Psoas muscle (tissue), 8 donors: ENCODE results near the gene LHPP. TPM values are rescaled to one million over a fixed set of nuclear protein-coding genes. Genes with fewer than 3 reads are reported as not detected.
A peak's percentile ranks its signal among the peaks of the same experiment; 100 is the strongest.

ENCODE experiments used
- ATAC-seq, 4 donors: fragments of 200-7000 bp; cut with Tn5 transposase; one replicate each; pipeline ENCODE4 v1.9.1; 2020; ENCODE audit warnings: moderate library complexity in 3 of 4, mild to moderate bottlenecking in 2 of 4
- DNase-seq, 2 donors: peaks; one replicate each; pipeline ENCODE4 v3.0.0-alpha.2; 2020
- H3K27ac ChIP-seq: fragments of 200-600 bp; one replicate; pipeline ENCODE4 v1.8.0; 2022
- H3K27me3 ChIP-seq, 3 donors: fragments of 200-600 bp in 1 of 3; one replicate each; pipeline versions ENCODE4 v1.6.1 to v1.8.0; 2013 to 2022; ENCODE audit warnings: low read length in 2 of 3, mild to moderate bottlenecking in 2 of 3, moderate library complexity in 1 of 3; ENCODE audit not compliant: insufficient read depth in 3 of 3
- H3K36me3 ChIP-seq, 2 donors: fragments of 200-600 bp in 1 of 2; one replicate each; pipeline versions ENCODE4 v1.6.1 to v1.8.0; 2013 to 2022; ENCODE audit warnings: low read depth in 1 of 2, mild to moderate bottlenecking in 1 of 2, moderate library complexity in 1 of 2; ENCODE audit not compliant: insufficient read depth in 1 of 2
- H3K4me1 ChIP-seq: fragments of 200-600 bp; one replicate; pipeline ENCODE4 v1.8.0; 2022
- H3K4me3 ChIP-seq: fragments of 200-600 bp; one replicate; pipeline ENCODE4 v1.8.0; 2022; ENCODE audit warnings: mild to moderate bottlenecking
- H3K9me3 ChIP-seq: fragments of 200-600 bp; one replicate; pipeline ENCODE4 v1.8.0; 2022
- CTCF ChIP-seq: fragments of 200-600 bp; IDR thresholded peaks from one replicate; pipeline ENCODE4 v1.8.0; 2022; ENCODE audit warnings: antibody characterized with exemption
- WGBS, 3 donors: extraction: QIAGEN DNeasy Blood & Tissue Kit; methylation state at CpG; one replicate each; pipeline versions ENCODE4 v1.1.6 to v1.1.7; 2013; 5-methylcytosine and 5-hydroxymethylcytosine counted together
- intact Hi-C, 2 donors: fragments of 100-400 bp; cut with DNase I; formaldehyde crosslinking; loops; one replicate each; pipeline versions ENCODE4 v1.11.0 to v1.14.2; 2022
- polyA plus RNA-seq, 3 donors: library from polyadenylated mRNA; stranded (reverse); fragments of 200-250 nt; gene quantifications; one replicate each; pipeline ENCODE4 v1.2.3, GENCODE V29; 2013
- total RNA-seq, 4 donors: library from RNA; stranded (reverse); fragmentation: NEBNext Ultra II Directional in 2 of 4; extraction: Animal tissue kit (Norgen Biotek cat#: 25700) in 2 of 4; gene quantifications; one replicate each; pipeline versions ENCODE4 v1.2.1 to v1.2.4, GENCODE V29; 2021 to 2023
- donor health status: healthy with polysubstance abuse.
- donor health status: DM: no; HTN: no; CAD: no; lungs with moderate emphysema.
- donor health status: Bipolar disorder and iron deficiency.
- donor health status: healthy.
- donor health status: DM: yes; HTN: yes; CAD: no.
- donor health status: DM: no; HTN: no; CAD: no.
- donor health status: DM: no; HTN: no; CAD: no.
- donor health status: DM: yes; HTN: yes; CAD: no.

The LHPP gene
- total and polyA plus RNA-seq, 7 donors = 4.7 to 12.8 (median 6.1) TPM

DNA sequence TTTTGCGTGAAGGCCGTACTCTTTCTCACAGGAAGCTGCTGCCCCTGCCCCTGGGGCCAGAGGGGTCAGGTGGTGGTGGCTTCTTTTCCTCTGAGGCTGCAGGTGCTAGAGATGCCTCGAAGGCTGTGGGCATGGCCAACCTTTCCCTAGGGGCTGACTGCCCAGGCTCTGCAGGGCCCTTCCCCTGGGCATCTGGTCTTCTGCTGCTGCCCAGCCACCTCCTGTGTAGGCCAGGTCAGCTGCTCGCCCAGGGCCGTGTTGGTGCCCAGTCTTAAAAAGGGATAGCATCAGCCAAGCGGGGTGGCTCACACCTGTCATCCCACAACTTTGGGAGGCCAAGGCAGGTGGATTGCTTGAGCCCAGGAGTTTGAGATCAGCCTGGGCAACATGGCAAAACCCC is 168.2 kb downstream of the LHPP start:
- Histone ChIP-seq H3K27ac (peak overlapping the region; percentile 54), H3K36me3 (no peaks in the 10 kb centered on the region), H3K4me1 (peaks cover 69% of the 10 kb centered on the region), H3K9me3 (no peaks in the 10 kb centered on the region), H3K4me3 (no peak overlapping the region), H3K27me3 (no peaks in the 10 kb centered on the region)
- 43 to 57% (median 44%) methylated on average over 6 of the region's 6 CpGs for WGBS, 3 donors
- ATAC-seq (no peak), DNase-seq (no peak)
- no peak for TF ChIP-seq CTCF
- intact Hi-C loops = loop anchor here (5.0 kb wide), 2 partner anchors 98 to 112 kb away; partner anchors contain the start of gene FAM53B (in 1 of the 2)

GRCh38 chr10:124630551-124630950 is 168.9 kb downstream of the LHPP start:
- no peaks in the 10 kb centered on the region for H3K36me3 ChIP-seq
- DNase-seq (no peak), ATAC-seq (peak in 2 of 4 donors; percentile 16 to 23)
- H3K9me3 ChIP-seq = no peaks in the 10 kb centered on the region
- H3K27me3 ChIP-seq = no peaks in the 10 kb centered on the region
- intact Hi-C loops = loop anchor here in 1 of 2 donors (5.0 kb wide), 1 partner anchor 112 kb away; the partner anchor contains the start of gene FAM53B
- TF ChIP-seq CTCF = no peak
- 53 to 94% (median 54%) methylated on average over 5 of the region's 5 CpGs for WGBS, 3 donors
- H3K4me1 ChIP-seq = peaks cover 67% of the 10 kb centered on the region
- H3K27ac ChIP-seq = peak overlapping the region; percentile 72
- H3K4me3 ChIP-seq = no peak overlapping the region

GRCh38 chr10:124632064-124632531 is 170.5 kb downstream of the LHPP start:
- WGBS, 3 donors = 23 to 34% (median 25%) methylated on average over 19 of the region's 19 CpGs
- Histone ChIP-seq H3K4me3 (peak overlapping the region; percentile 13), H3K4me1 (peaks cover 55% of the 10 kb centered on the region), H3K27me3 (no peaks in the 10 kb centered on the region), H3K9me3 (no peaks in the 10 kb centered on the region), H3K27ac (peak overlapping the region; percentile 72), H3K36me3 (no peaks in the 10 kb centered on the region)
- TF ChIP-seq CTCF = peak; percentile 56
- DNase-seq = peak; percentile 58 to 76
- intact Hi-C loops = loop anchor here (2.0 to 5.0 kb wide), 2 partner anchors 109 to 110 kb away; partner anchors contain the start of gene FAM53B (in 1 of the 2)
- ATAC-seq = peak; percentile 72 to 81 (median 74)

DNA sequence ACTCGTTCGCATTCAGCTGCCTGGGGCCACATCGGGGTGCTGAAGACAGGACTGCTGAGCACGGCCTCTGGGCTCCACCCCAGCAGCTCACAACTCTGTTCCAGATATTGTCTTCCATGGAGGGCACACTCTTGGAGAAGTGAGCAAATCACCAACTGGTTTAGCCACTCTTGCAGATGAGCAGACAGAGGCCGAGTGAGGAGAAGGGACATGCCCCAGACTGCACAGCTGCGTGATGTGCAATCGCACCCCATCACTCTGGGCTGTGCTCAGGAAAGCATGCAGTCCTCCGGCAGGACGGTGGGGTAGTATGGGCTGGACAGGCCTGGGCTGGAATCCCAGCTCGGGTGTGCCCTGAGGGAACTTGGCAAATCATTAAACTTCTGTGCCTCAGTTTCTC is 170.9 kb downstream of the LHPP start:
- WGBS, 3 donors = 34 to 60% (median 40%) methylated on average over 10 of the region's 10 CpGs
- ATAC-seq (peak; percentile 40 to 58 (median 42)), DNase-seq (no peak)
- TF ChIP-seq CTCF = no peak
- Histone ChIP-seq H3K9me3 (no peaks in the 10 kb centered on the region), H3K36me3 (no peaks in the 10 kb centered on the region), H3K27me3 (no peaks in the 10 kb centered on the region), H3K27ac (peak overlapping the region; percentile 72), H3K4me3 (peak overlapping the region; percentile 13), H3K4me1 (peaks cover 50% of the 10 kb centered on the region)
- intact Hi-C loops = loop anchor here (2.0 to 5.0 kb wide), 2 partner anchors 108 to 110 kb away; partner anchors contain the start of gene FAM53B (in 1 of the 2)
